Spinal cord (tissue), 10 donors: ENCODE measurements around the gene ILF3. TPM values are rescaled to one million over a fixed set of nuclear protein-coding genes. Genes with fewer than 3 reads are reported as not detected.

ENCODE experiments used
- DNase-seq, 6 donors: peaks; one replicate each; pipeline versions ENCODE4 v3.0.0 to v3.0.0-alpha.2; 2013 to 2015; ENCODE audit warnings: low spot score in 6 of 6, low read depth in 4 of 6
- H3K27ac ChIP-seq: one replicate; pipeline ENCODE4 v1.5.1; 2013; ENCODE audit warnings: low read depth, low read length, control low read depth
- H3K27me3 ChIP-seq: one replicate; pipeline ENCODE4 v1.6.1; 2013; ENCODE audit warnings: low read length; ENCODE audit not compliant: control insufficient read depth, insufficient read depth
- H3K36me3 ChIP-seq: one replicate; pipeline ENCODE4 v1.6.1; 2013; ENCODE audit warnings: low read length; ENCODE audit not compliant: control insufficient read depth, insufficient read depth
- H3K4me1 ChIP-seq: one replicate; pipeline ENCODE4 v1.6.1; 2013; ENCODE audit warnings: low read length; ENCODE audit not compliant: control insufficient read depth, insufficient read depth
- H3K4me3 ChIP-seq: one replicate; pipeline ENCODE4 v1.5.1; 2013; ENCODE audit warnings: low read depth, low read length, control low read depth
- H3K9me3 ChIP-seq: one replicate; pipeline ENCODE4 v1.6.1; 2013; ENCODE audit warnings: low read length; ENCODE audit not compliant: control insufficient read depth, insufficient read depth
- WGBS: methylation state at CpG from one replicate; pipeline ENCODE4 v1.1.5; 2013; ENCODE audit warnings: missing lambda C conversion rate; ENCODE audit not compliant: insufficient coverage; 5-methylcytosine and 5-hydroxymethylcytosine counted together
- polyA plus RNA-seq, 2 donors: library from polyadenylated mRNA; unstranded; fragments of 120-200 nt; gene quantifications; one replicate each; pipeline ENCODE4 v1.2.1, GENCODE V29; 2013; ENCODE audit not compliant: insufficient read length in 2 of 2
- total RNA-seq, 2 donors: library from RNA; depleted of rRNA in 1 of 2; stranded (reverse); fragments of 120-200 nt in 1 of 2; fragments of >200 nt in 1 of 2; gene quantifications; one replicate each; pipeline versions ENCODE4 v1.2.3 to v1.2.4, GENCODE V29; 2013 to 2014
- donor health status: healthy.

ILF3 gene
- total and polyA plus RNA-seq, 4 donors, result 89.8 to 267 (median 166) TPM

- no peak overlapping the region for H3K4me3 ChIP-seq
- H3K36me3 ChIP-seq, result peaks cover 10% of the 10 kb centered on the region
- 93% methylated on average over 2 of the region's 6 CpGs for WGBS
- H3K27ac ChIP-seq, result no peak overlapping the region
- no peaks in the 10 kb centered on the region for H3K9me3 ChIP-seq
- peaks cover 36% of the 10 kb centered on the region for H3K4me1 ChIP-seq
- no peak for DNase-seq
- H3K27me3 ChIP-seq, result no peaks in the 10 kb centered on the region
Measured at GRCh38 chr19:10720607-10721125, 66.5 kb downstream of the ILF3 start.

DNA sequence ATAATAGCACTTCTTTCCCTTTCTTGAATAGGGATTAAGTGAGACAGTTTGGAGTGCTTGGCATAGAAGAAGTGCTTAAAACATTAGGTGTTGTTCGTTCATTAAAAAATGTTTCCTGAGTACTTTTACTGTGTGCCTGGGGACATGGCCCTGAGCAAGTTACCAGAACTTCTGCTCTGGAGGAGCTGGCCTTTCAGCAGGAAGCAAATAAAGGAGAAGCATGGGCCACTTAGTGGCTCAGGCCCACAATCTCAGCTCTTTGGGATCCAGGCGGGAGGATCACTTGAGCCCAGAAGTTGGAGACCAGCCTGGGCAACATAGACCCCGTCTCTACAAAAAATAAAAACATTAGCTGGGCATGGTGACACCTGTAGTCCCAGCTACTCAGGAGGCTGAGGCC is 69.4 kb downstream of the ILF3 start:
- Histone ChIP-seq H3K36me3 (peaks cover 13% of the 10 kb centered on the region), H3K4me3 (no peak overlapping the region), H3K4me1 (peaks cover 45% of the 10 kb centered on the region), H3K27me3 (no peaks in the 10 kb centered on the region), H3K27ac (no peak overlapping the region), H3K9me3 (no peaks in the 10 kb centered on the region)
- 90% methylated on average over 3 of the region's 3 CpGs for WGBS
- DNase-seq, result no peak

- no peak overlapping the region for H3K27ac ChIP-seq
- H3K4me1 ChIP-seq, result peaks cover 35% of the 10 kb centered on the region
- no peaks in the 10 kb centered on the region for H3K27me3 ChIP-seq
- H3K4me3 ChIP-seq, result no peak overlapping the region
- peak in 1 of 6 donors; percentile 28 for DNase-seq
- no peaks in the 10 kb centered on the region for H3K9me3 ChIP-seq
- H3K36me3 ChIP-seq, result peaks cover 19% of the 10 kb centered on the region
- WGBS, result 62% methylated on average over 12 of the region's 12 CpGs
Measured at GRCh38 chr19:10724573-10725071, 70.5 kb downstream of the ILF3 start.

DNA sequence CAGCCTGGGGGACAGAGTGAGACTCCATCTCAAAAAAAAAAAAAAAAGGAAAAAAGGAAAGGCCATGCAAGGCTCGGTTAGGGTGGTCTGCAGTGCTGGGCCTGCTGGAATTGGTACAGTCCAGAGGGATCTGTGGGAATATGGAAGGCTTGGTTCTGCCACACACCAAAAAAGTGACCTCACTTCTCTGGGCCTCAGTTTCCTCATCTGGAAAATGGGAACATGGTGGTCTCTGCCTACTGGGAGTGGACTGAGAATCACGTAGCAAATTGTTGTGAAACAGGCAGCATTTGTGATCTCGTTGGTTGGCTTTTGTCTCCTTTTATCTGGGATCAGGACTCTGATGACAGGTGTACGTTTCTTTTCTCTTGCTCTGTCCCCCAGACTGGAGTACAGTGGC is 71.3 kb downstream of the ILF3 start:
- H3K4me1 ChIP-seq, result peaks cover 29% of the 10 kb centered on the region
- H3K27ac ChIP-seq, result no peak overlapping the region
- 90% methylated on average over 3 of the region's 4 CpGs for WGBS

DNA sequence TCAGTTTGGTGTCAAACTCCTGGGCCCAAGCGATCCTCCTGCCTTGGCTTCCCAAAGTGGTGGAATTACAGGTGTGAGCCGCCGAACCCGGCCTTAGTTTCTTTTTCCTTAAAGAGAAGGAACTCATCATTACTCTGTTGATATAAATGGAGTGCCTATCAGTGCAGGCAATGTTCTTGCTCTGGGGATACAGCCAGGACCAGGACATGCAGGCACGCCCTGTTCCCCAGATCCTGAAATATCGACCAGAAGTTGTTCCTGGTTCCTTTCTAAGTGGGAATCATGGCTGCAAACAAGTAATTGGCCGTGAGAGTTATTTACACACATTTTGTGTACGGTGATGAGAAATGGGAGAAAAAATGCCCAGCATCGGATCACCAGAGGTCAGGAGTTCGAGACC is 72.1 kb downstream of the ILF3 start:
- H3K9me3 ChIP-seq, result no peaks in the 10 kb centered on the region
- H3K4me1 ChIP-seq, result peaks cover 36% of the 10 kb centered on the region
- no peaks in the 10 kb centered on the region for H3K27me3 ChIP-seq
- DNase-seq, result no peak
- H3K4me3 ChIP-seq, result no peak overlapping the region
- H3K27ac ChIP-seq, result no peak overlapping the region
- WGBS, result 86% methylated on average over 3 of the region's 10 CpGs
- peaks cover 21% of the 10 kb centered on the region for H3K36me3 ChIP-seq

More for the DNA sequence above, 71.3 kb downstream of the ILF3 start:
- H3K36me3 ChIP-seq, result peaks cover 18% of the 10 kb centered on the region
- H3K4me3 ChIP-seq, result no peak overlapping the region
- H3K27me3 ChIP-seq, result no peaks in the 10 kb centered on the region
- DNase-seq, result no peak
- no peaks in the 10 kb centered on the region for H3K9me3 ChIP-seq

GRCh38 chr19:10727685-10728201 is 73.6 kb downstream of the ILF3 start:
- WGBS, result 41% methylated on average over 11 of the region's 14 CpGs
- H3K36me3 ChIP-seq, result peaks cover 25% of the 10 kb centered on the region
- H3K9me3 ChIP-seq, result no peaks in the 10 kb centered on the region
- H3K27ac ChIP-seq, result no peak overlapping the region
- peak in 2 of 6 donors; percentile 73 to 84 for DNase-seq
- H3K27me3 ChIP-seq, result no peaks in the 10 kb centered on the region
- peaks cover 41% of the 10 kb centered on the region for H3K4me1 ChIP-seq
- no peak overlapping the region for H3K4me3 ChIP-seq

DNA sequence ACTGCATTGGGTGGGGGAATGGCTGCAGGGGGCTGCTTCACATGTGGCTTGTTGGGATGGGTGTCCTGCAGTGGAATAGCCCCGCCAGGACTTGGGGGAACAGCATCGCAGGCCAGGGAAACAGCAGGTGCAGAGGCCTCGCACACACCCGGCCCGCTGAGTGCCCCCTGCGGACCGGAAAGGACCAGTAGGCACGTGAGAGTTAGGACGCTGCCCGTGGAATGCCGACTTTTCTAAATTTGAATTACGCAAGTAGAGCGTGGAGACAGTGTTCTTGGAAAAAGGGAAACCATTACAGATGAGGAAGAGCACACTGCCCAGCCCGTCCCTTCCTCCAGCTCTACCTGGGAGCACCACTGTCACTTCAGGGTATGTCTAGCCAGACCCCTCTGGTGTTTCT is 75.3 kb downstream of the ILF3 start:
- 98% methylated on average over 12 of the region's 14 CpGs for WGBS
- H3K4me3 ChIP-seq, result no peak overlapping the region
- H3K36me3 ChIP-seq, result peaks cover 26% of the 10 kb centered on the region
- no peaks in the 10 kb centered on the region for H3K9me3 ChIP-seq
- no peak overlapping the region for H3K27ac ChIP-seq
- H3K4me1 ChIP-seq, result peaks cover 40% of the 10 kb centered on the region
- DNase-seq, result no peak
- H3K27me3 ChIP-seq, result no peaks in the 10 kb centered on the region

DNA sequence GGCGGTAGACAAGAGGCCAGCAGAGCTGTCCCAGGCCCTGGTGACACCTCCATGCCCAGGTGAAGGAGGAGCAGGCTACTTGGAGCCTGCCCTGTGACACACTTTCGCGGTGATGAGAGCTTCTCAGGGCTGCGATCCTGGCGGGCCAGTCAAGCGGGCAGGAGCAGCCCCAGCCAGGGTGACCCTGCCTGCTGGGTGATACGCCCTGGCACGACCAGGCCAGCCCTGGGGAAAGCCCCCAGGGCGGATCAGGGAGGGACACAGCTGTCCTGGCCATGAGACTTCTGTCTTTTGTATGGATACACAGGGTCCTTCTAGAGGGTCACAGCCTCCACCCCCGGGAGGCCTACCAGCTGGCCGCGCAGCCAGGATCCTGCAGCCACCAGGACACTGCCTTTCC is 76.8 kb downstream of the ILF3 start:
- peaks cover 28% of the 10 kb centered on the region for H3K36me3 ChIP-seq
- H3K4me3 ChIP-seq, result no peak overlapping the region
- no peaks in the 10 kb centered on the region for H3K9me3 ChIP-seq
- H3K4me1 ChIP-seq, result peaks cover 34% of the 10 kb centered on the region
- WGBS, result 94% methylated on average over 12 of the region's 12 CpGs
- H3K27ac ChIP-seq, result peak overlapping the region; percentile 11
- H3K27me3 ChIP-seq, result no peaks in the 10 kb centered on the region
- no peak for DNase-seq

DNA sequence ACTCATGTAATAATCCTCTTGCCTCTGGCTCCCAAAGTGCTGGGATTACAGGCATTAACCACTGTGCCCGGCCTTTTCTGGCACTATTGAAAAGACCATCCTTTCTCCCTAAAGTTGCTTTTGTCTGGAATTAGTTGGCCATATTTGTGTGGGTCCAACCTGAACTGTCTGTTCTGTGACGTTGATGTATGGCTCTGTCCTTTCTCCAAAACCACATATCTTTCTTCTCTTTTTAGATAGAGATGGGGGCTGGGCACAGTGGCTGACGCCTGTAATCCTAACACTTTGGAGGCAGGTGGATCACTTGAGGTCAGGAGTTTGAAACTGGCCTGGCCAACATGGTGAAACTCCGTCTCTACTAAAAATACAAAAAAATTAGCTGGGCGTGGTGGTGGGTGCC is 81.6 kb downstream of the ILF3 start:
- 86% methylated on average over 1 of the region's 5 CpGs for WGBS
- Histone ChIP-seq H3K27me3 (no peaks in the 10 kb centered on the region), H3K36me3 (peaks cover 18% of the 10 kb centered on the region), H3K9me3 (peaks cover 2% of the 10 kb centered on the region), H3K27ac (no peak overlapping the region), H3K4me3 (no peak overlapping the region), H3K4me1 (peaks cover 11% of the 10 kb centered on the region)
- DNase-seq, result no peak

DNA sequence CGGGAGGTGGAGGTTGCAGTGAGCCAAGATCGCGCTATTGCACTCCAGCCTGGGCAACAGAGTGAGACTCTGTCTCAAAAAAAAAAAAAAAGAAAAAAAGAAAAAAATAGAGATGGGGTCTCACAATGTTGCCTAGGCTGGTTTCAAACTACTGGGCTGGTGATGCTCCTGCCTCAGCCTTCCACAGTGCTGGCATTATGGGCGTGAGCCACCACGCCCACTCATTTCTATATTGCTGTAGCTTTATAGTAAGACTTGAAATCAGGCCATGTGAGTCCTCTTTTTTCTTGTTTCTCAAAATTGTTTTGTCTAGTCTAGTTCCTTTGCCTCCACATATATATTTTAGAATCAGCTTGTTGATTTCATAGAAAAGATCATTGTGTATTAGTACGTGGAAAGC is 82.0 kb downstream of the ILF3 start:
- Histone ChIP-seq H3K9me3 (peaks cover 2% of the 10 kb centered on the region), H3K27me3 (no peaks in the 10 kb centered on the region), H3K4me3 (no peak overlapping the region), H3K27ac (no peak overlapping the region), H3K4me1 (peaks cover 6% of the 10 kb centered on the region), H3K36me3 (peaks cover 14% of the 10 kb centered on the region)
- WGBS, result 88% methylated on average over 2 of the region's 6 CpGs
- DNase-seq, result no peak
